Measurements from ENCODE around the gene ACYP1.

- TF ChIP-seq CTCF (conservative IDR thresholded peaks at IDR 0.05; ENCODE audit: low read depth, low read length): no peak
- no peak for TF ChIP-seq EZH2phosphoT487 (IDR thresholded peaks at IDR 0.05; ENCODE audit: borderline replicate concordance, low read length)
Observed at GRCh38 chr14:75044752-75045151, 19.1 kb downstream of the ACYP1 start.
